GM18499 (cell line): ENCODE data around the gene DCAF11.

Experiments
- ATAC-seq: cut with Tn5 transposase; IDR thresholded peaks from one replicate; pipeline ENCODE4 v1.9.1; 2021; ENCODE audit warnings: moderate number of reproducible peaks; ENCODE audit not compliant: insufficient read depth, unreplicated experiment

The DCAF11 gene

DNA sequence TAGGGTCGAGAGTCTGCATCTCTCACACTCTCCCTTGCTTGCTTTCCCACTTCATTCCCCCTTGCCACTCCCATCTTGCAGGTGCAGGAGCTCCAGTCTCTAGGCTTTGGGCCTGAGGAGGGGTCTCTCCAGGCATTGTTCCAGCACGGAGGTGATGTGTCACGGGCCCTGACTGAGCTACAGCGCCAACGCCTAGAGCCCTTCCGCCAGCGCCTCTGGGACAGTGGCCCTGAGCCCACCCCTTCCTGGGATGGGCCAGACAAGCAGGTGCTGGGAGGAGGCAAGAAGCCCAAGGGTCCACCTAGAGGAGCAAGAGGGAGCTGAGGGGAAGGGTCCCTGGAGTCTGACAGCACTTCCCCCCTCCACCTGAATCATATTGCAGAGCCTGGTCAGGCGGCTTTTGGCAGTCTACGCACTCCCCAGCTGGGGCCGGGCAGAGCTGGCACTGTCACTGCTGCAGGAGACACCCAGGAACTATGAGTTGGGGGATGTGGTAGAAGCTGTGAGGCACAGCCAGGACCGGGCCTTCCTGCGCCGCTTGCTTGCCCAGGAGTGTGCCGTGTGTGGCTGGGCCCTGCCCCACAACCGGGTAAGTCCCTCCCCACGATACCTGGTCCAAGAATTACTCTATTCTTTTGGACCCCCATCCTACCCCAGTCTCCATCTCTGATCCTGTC lies 37.0 kb downstream of the DCAF11 start:
- no peak for ATAC-seq

DNA sequence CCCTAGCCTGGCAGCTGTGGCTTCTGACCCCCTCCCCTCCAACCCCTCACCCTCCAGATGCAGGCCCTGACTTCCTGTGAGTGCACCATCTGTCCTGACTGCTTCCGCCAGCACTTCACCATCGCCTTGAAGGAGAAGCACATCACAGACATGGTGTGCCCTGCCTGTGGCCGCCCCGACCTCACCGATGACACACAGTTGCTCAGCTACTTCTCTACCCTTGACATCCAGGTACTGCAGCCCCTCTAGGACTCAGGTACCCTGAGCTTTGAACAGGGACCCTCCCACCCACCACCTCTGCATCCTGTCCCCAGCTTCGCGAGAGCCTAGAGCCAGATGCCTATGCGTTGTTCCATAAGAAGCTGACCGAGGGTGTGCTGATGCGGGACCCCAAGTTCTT lies 40.5 kb downstream of the DCAF11 start:
- ATAC-seq = no peak

DNA sequence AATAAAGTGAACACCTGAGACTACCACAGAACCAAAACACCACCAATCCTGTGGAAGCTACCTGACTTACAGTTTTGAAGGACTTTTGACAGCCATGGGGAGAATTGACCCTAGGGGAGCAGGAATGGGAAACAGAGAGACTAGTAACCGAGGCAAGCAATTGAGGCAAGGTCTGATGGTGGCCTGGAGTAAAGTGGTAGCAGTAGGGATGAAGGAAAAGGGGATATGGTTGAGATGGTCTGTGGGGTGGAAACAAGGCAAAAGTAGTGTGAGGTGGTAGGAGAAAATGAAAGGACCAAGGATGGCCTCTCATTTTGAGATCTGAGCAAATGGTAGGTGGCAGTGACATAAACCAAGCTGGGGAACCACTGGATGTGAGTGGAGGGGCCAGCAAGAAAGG lies 42.3 kb downstream of the DCAF11 start:
- ATAC-seq = no peak

- ATAC-seq = no peak
Observed at GRCh38 chr14:24157331-24157730, 42.8 kb downstream of the DCAF11 start.

GRCh38 chr14:24159777-24160498 lies 45.4 kb downstream of the DCAF11 start:
- no peak for ATAC-seq

DNA sequence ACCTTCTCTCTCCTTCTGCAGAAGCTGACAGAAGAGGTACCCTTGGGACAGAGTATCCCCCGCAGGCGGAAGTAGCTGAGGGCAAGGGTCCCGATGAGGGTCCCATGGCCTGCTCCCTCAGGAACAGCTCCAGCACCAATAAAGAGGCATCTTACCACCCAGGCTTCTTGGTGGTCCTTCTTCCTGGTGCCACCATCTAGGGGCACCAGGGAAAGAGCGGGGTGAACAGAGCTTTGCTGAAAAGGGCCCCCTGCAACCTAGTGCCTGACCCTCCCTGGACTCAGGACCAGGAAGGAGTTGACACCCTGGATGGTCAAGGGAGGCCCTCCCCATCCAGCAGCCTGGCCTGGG lies 45.9 kb downstream of the DCAF11 start:
- no peak for ATAC-seq

DNA sequence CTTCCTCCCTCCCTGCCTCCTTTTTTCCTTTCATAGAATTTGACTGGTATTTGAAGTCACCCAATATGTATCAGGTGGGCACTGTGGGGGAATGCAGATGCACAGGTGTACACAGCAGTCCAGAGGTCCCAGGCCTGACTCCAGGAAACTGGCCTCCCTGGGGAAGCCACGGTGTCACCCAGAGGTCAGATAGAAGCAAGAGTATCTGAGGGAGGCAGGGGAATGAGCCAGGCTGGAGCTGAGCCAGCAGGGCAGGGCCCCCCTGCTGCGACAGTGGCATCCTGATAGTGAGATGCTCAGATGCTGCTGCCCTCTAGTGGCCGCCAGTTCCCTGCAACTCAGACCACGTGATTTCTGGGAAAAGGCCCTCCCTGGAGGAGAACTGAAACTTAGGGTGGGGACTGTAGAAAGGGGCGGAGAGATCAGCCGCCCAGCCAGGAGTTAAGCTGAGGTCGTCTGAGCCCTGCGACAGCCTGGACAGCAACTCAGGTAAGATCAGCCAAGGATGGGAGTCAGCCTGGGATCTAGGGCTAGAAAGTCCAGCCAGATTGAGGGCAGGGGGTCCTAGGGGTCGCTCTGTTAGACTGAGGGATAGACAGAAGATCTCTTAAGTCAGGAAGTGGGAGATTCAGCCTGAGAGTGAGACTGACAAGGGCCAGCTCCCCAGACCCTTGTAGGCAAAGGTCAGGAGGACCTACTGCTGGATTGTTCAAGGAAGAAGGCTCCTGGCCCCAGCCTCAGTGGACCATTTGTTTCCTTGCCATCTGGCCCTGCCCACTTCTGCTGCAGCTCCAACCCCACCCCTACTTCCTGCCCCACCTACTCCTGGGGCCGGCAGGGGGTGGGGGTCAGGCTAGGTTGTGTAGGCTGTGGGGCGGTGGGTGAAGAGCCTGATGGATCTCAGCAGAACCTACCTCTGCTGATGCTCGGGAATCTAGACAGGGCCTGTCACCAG lies 46.5 kb downstream of the DCAF11 start, which contains the start of gene IRF9:
TSS of gene IRF9 (plus strand) at position 416 of the 955 bp plus-strand sequence. CDS start 880 bp downstream, outside the sequence.
- ATAC-seq = peak; percentile 67

DNA sequence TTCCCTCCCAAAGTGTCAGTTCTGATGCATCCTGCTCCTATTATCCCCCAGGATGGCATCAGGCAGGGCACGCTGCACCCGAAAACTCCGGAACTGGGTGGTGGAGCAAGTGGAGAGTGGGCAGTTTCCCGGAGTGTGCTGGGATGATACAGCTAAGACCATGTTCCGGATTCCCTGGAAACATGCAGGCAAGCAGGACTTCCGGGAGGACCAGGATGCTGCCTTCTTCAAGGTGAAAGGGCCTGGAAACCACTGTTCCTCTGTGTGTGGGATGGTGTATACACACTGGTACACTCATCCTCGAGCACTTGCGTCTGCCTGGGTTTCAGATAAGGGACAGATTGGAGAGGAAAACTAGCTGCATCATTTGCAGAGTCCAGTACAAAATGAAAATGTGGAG lies 47.5 kb downstream of the DCAF11 start:
- ATAC-seq = no peak

- ATAC-seq = no peak
Observed at GRCh38 chr14:24164518-24164991, 50.0 kb downstream of the DCAF11 start.

GRCh38 chr14:24165785-24166184 lies 51.2 kb downstream of the DCAF11 start:
- ATAC-seq = no peak

DNA sequence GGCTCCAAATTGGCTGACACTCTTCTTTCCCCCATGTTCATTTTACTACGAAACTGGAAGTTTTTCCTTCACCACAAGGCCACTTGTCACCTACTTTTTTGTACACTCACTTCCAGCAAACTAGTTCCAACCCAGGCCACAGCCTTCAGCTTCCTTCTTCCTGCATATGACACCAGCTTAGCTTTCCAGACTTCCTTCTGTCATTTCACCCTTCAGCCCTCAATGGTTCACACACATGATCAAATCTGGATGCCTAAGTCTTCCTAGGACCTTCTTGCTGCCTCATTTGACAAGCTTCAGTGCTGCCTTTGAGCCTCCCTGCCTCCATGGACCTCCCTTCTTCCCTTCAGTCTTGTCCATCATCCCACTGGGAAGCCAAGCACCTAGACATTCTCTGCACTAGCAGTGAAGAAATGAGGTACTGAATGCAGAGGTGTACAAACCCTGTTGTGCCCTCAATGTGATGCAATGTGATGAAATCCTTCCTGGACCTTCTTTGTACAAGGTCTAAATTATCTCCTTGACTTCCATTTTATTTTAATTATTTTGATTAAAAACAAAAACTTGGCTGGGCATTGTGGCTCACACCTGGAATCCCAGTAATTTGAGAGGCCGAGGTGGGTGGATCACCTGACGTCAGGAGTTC lies 53.0 kb downstream of the DCAF11 start:
- no peak for ATAC-seq

GRCh38 chr14:24171422-24172260 lies 57.1 kb downstream of the DCAF11 start, which contains the start of gene REC8:
Gene REC8, plus strand, starts transcription at chr14:24172080. Its CDS starts 473 bp downstream, at chr14:24172553.
- ATAC-seq = peak; percentile 78

- ATAC-seq = peak; percentile 3
Observed at GRCh38 chr14:24172261-24172860, 57.8 kb downstream of the DCAF11 start.

DNA sequence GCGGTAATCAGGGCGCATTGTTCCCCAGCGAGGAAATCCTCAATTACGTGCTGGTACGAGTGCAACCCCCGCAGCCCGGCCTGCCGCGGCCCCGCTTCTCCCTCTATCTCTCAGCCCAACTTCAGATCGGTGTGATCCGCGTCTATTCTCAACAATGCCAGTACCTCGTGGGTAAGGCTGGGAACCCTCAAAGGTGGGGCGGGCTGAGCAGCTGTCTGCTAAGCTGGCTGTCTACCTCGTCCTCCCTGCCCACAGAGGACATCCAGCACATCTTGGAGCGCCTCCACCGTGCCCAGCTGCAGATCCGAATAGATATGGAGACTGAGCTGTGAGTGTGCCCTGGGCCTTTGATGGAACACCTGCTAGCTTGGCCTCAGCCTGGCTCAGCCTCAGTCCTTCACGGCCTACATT lies 58.3 kb downstream of the DCAF11 start:
- no peak for ATAC-seq
